ENCODE measurements around the gene PDSS1. TPM values are rescaled to one million over a fixed set of nuclear protein-coding genes. Genes with fewer than 3 reads are reported as not detected.

PDSS1 gene
- polyA plus RNA-seq, 1 donor from 2014 or later, result 13.0 TPM

DNA sequence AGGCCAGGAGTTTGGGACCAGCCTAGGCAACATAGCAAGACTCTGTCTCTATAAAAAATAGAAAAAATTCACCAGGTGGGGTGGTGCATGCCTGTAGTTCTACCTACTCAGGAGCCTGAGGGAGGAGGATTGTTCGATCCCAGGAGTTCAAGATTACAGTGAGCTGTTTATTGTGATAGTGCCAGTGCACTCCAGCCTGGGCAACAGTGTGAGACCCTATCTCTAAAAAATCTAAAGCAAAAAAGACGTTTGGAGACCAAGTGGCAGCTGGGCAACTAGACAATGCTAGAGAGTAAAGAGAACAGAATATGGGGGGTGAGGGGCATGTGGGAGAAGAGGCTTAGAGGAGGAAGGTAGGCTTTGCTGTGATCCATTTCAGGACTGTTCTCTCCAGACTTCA is 1.4 kb downstream of the PDSS1 start:
- no peak overlapping the region for H3K9ac ChIP-seq (ENCODE audit: low read length)
- no peaks in the 10 kb centered on the region for H3K9me3 ChIP-seq (ENCODE audit: low read length)
- peak overlapping the region; percentile 100 for H3K4me2 ChIP-seq (ENCODE audit: low read length)
- no peaks in the 10 kb centered on the region for H3K9me2 ChIP-seq (ENCODE audit: insufficient read depth, low read length)
- peak overlapping the region; percentile 95 for H3K4me3 ChIP-seq (ENCODE audit: low read length)
- TF ChIP-seq, protein P1, sequence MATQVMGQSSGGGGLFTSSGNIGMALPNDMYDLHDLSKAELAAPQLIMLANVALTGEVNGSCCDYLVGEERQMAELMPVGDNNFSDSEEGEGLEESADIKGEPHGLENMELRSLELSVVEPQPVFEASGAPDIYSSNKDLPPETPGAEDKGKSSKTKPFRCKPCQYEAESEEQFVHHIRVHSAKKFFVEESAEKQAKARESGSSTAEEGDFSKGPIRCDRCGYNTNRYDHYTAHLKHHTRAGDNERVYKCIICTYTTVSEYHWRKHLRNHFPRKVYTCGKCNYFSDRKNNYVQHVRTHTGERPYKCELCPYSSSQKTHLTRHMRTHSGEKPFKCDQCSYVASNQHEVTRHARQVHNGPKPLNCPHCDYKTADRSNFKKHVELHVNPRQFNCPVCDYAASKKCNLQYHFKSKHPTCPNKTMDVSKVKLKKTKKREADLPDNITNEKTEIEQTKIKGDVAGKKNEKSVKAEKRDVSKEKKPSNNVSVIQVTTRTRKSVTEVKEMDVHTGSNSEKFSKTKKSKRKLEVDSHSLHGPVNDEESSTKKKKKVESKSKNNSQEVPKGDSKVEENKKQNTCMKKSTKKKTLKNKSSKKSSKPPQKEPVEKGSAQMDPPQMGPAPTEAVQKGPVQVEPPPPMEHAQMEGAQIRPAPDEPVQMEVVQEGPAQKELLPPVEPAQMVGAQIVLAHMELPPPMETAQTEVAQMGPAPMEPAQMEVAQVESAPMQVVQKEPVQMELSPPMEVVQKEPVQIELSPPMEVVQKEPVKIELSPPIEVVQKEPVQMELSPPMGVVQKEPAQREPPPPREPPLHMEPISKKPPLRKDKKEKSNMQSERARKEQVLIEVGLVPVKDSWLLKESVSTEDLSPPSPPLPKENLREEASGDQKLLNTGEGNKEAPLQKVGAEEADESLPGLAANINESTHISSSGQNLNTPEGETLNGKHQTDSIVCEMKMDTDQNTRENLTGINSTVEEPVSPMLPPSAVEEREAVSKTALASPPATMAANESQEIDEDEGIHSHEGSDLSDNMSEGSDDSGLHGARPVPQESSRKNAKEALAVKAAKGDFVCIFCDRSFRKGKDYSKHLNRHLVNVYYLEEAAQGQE (IDR thresholded peaks at IDR 0.05; ENCODE audit: borderline replicate concordance), result no peak
- no peak for TF ChIP-seq POLR2AphosphoS5 (IDR thresholded peaks at IDR 0.05)
- TF ChIP-seq TAF1 (IDR thresholded peaks at IDR 0.05; ENCODE audit: low read depth), result no peak
- no peak for TF ChIP-seq MXI1 (conservative IDR thresholded peaks at IDR 0.05; ENCODE audit: poor library complexity, severe bottlenecking)
- no peak for TF ChIP-seq EP300 (conservative IDR thresholded peaks at IDR 0.05; ENCODE audit: poor library complexity, severe bottlenecking)
- no peak for TF ChIP-seq SMC3 (conservative IDR thresholded peaks at IDR 0.05; ENCODE audit: poor library complexity)
- TF ChIP-seq EZH2 (IDR thresholded peaks at IDR 0.05; ENCODE audit: borderline replicate concordance, insufficient read depth, low read length, poor library complexity, severe bottlenecking), result no peak
- TF ChIP-seq, protein P2, sequence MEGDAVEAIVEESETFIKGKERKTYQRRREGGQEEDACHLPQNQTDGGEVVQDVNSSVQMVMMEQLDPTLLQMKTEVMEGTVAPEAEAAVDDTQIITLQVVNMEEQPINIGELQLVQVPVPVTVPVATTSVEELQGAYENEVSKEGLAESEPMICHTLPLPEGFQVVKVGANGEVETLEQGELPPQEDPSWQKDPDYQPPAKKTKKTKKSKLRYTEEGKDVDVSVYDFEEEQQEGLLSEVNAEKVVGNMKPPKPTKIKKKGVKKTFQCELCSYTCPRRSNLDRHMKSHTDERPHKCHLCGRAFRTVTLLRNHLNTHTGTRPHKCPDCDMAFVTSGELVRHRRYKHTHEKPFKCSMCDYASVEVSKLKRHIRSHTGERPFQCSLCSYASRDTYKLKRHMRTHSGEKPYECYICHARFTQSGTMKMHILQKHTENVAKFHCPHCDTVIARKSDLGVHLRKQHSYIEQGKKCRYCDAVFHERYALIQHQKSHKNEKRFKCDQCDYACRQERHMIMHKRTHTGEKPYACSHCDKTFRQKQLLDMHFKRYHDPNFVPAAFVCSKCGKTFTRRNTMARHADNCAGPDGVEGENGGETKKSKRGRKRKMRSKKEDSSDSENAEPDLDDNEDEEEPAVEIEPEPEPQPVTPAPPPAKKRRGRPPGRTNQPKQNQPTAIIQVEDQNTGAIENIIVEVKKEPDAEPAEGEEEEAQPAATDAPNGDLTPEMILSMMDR (IDR thresholded peaks at IDR 0.05; ENCODE audit: poor library complexity, severe bottlenecking), result no peak
- TF ChIP-seq RAD21 (conservative IDR thresholded peaks at IDR 0.05), result no peak
- no peak overlapping the region for H2AFZ ChIP-seq (ENCODE audit: low read depth, low read length)
- no peak overlapping the region for H3K27ac ChIP-seq (ENCODE audit: low read length)
- H3K36me3 ChIP-seq (ENCODE audit: insufficient read depth, low read length), result no peaks in the 10 kb centered on the region
- no peaks in the 10 kb centered on the region for H3F3A ChIP-seq (ENCODE audit: insufficient read depth, low read length, poor library complexity, severe bottlenecking)
- H3K27me3 ChIP-seq (ENCODE audit: insufficient read depth, low read depth, low read length), result no peaks in the 10 kb centered on the region
- H3K79me2 ChIP-seq (replicated peaks; ENCODE audit: insufficient read depth, low read length), result peaks cover 18% of the 10 kb centered on the region
- H4K20me1 ChIP-seq (ENCODE audit: insufficient read depth), result no peaks in the 10 kb centered on the region

DNA sequence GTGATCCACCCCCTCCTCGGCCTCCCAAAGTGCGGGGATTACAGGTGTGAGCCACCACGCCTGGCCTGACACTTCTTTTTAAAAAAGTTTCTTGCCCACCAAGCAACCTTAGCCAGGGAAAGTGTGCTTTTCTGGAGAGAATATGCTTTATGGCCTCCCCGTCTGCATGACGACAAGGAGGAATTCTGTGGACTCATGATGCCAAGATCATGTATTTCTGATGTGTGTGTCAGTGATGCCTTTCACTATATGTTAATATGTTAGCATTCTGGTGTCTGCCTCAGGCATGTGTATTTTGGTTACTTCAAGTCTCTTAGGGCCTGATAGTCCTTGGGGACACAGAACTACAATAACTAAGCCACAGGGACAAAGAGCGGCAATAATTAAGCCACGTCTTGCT is 2.1 kb downstream of the PDSS1 start:
- TF ChIP-seq RAD21 (conservative IDR thresholded peaks at IDR 0.05) (no peak), POLR2AphosphoS5 (IDR thresholded peaks at IDR 0.05) (no peak), EZH2 (IDR thresholded peaks at IDR 0.05; ENCODE audit: borderline replicate concordance, insufficient read depth, low read length, poor library complexity, severe bottlenecking) (no peak), MXI1 (conservative IDR thresholded peaks at IDR 0.05; ENCODE audit: poor library complexity, severe bottlenecking) (no peak), EP300 (conservative IDR thresholded peaks at IDR 0.05; ENCODE audit: poor library complexity, severe bottlenecking) (no peak), TAF1 (IDR thresholded peaks at IDR 0.05; ENCODE audit: low read depth) (no peak), SMC3 (conservative IDR thresholded peaks at IDR 0.05; ENCODE audit: poor library complexity) (no peak)
- TF ChIP-seq, protein P2 (IDR thresholded peaks at IDR 0.05; ENCODE audit: poor library complexity, severe bottlenecking), result no peak
- TF ChIP-seq, protein P1 (IDR thresholded peaks at IDR 0.05; ENCODE audit: borderline replicate concordance), result no peak
- Histone ChIP-seq H3K27me3 (ENCODE audit: insufficient read depth, low read depth, low read length) (no peaks in the 10 kb centered on the region), H2AFZ (ENCODE audit: low read depth, low read length) (no peak overlapping the region), H4K20me1 (ENCODE audit: insufficient read depth) (no peaks in the 10 kb centered on the region), H3K36me3 (ENCODE audit: insufficient read depth, low read length) (no peaks in the 10 kb centered on the region), H3K9me2 (ENCODE audit: insufficient read depth, low read length) (no peaks in the 10 kb centered on the region), H3K79me2 (replicated peaks; ENCODE audit: insufficient read depth, low read length) (peaks cover 18% of the 10 kb centered on the region), H3K9me3 (ENCODE audit: low read length) (no peaks in the 10 kb centered on the region), H3F3A (ENCODE audit: insufficient read depth, low read length, poor library complexity, severe bottlenecking) (no peaks in the 10 kb centered on the region), H3K9ac (ENCODE audit: low read length) (no peak overlapping the region), H3K4me3 (ENCODE audit: low read length) (no peak overlapping the region), H3K27ac (ENCODE audit: low read length) (no peak overlapping the region), H3K4me2 (ENCODE audit: low read length) (no peak overlapping the region)
